Fibroblast of pulmonary artery (primary cell): ENCODE data around the gene NBEAL2.
A peak's percentile ranks its signal among the peaks of the same experiment; 100 is the strongest.

Source experiments
- DNase-seq: peaks from one replicate; pipeline ENCODE4 v3.0.0-alpha.2; 2010; ENCODE audit warnings: low read depth
- H3K4me3 ChIP-seq: replicated peaks from 2 replicates; pipeline ENCODE4 v1.5.1; 2011; ENCODE audit warnings: low read depth, mild to moderate bottlenecking, control low read depth, low read length, moderate library complexity
- CTCF ChIP-seq: IDR thresholded peaks from 2 replicates; pipeline ENCODE4 v1.5.1; 2011; ENCODE audit warnings: mild to moderate bottlenecking, control low read depth, low read length, inconsistent platforms; ENCODE audit errors: missing control alignments

NBEAL2 gene

GRCh38 chr3:46987743-46988401 lies 8.4 kb downstream of the NBEAL2 start:
- DNase-seq, result peak; percentile 32
- H3K4me3 ChIP-seq, result no peak overlapping the region
- no peak for TF ChIP-seq CTCF

- no peak for TF ChIP-seq CTCF
- no peak for DNase-seq
- H3K4me3 ChIP-seq, result no peak overlapping the region
These were observed 9.2 kb downstream of the NBEAL2 start for GRCh38 chr3:46988616-46989015.

GRCh38 chr3:46989146-46989810 lies 9.8 kb downstream of the NBEAL2 start:
- no peak for TF ChIP-seq CTCF
- DNase-seq, result no peak
- H3K4me3 ChIP-seq, result no peak overlapping the region

- TF ChIP-seq CTCF, result no peak
- no peak for DNase-seq
- H3K4me3 ChIP-seq, result no peak overlapping the region
These were observed 11.3 kb downstream of the NBEAL2 start for GRCh38 chr3:46990573-46991374.

- TF ChIP-seq CTCF, result no peak
- DNase-seq, result no peak
- H3K4me3 ChIP-seq, result no peak overlapping the region
These were observed 12.1 kb downstream of the NBEAL2 start for GRCh38 chr3:46991406-46992165.

- no peak for TF ChIP-seq CTCF
- no peak overlapping the region for H3K4me3 ChIP-seq
- no peak for DNase-seq
These were observed 12.8 kb downstream of the NBEAL2 start for GRCh38 chr3:46992231-46992630.
